A549 (cell line): ENCODE measurements around the gene SRC. TPM values are rescaled to one million over a fixed set of nuclear protein-coding genes. Genes with fewer than 3 reads are reported as not detected.

Experiments
- ATAC-seq, 2 experiments: fragments of 200-7000 bp in 1 of 2; fragments of >200 bp in 1 of 2; cut with Nextera tagmentation in 1 of 2; cut with Tn5 transposase in 1 of 2; 3 replicates each; pipeline versions ENCODE4 v1.8.0 to v1.9.1; 2018 to 2020; ENCODE audit warnings: mild to moderate bottlenecking in 1 of 2, moderate library complexity in 1 of 2
- CTCF ChIA-PET: fragments of 300-600 bp; sonication (Branson Sonifier 250); formaldehyde crosslinking; extraction: SDS; loops from one replicate; lab custom pipeline; 2021; ENCODE audit warnings: antibody characterized with exemption, inconsistent platforms; lab: Yijun Ruan, JAX
- POLR2A ChIA-PET: fragments of 350-600 bp; formaldehyde crosslinking; extraction: SDS; loops from one replicate; lab custom pipeline; 2021; ENCODE audit warnings: antibody characterized with exemption, inconsistent platforms; lab: Yijun Ruan, JAX
- DNase-seq, 2 experiments: peaks; one replicate each; pipeline versions ENCODE4 v3.0.0 to v3.0.0-alpha.2; 2011 to 2016; ENCODE audit warnings: low read depth in 1 of 2, low spot score in 1 of 2
- FAIRE-seq: peaks from 2 replicates; lab custom pipeline; 2011; peaks lifted over from hg19 to GRCh38; lab: Jason Lieb, UNC
- H3K27ac ChIP-seq, 2 experiments: fragments of >200 bp; sonication (Bioruptor Twin); formaldehyde crosslinking; 3 replicates each; pipeline ENCODE4 v1.5.1; 2016 to 2017
- H3K4me1 ChIP-seq: fragments of >200 bp; sonication (Bioruptor Twin); formaldehyde crosslinking; 3 replicates; pipeline ENCODE4 v1.6.1; 2016
- H3K4me2 ChIP-seq: fragments of >200 bp; sonication (Bioruptor Twin); formaldehyde crosslinking; 3 replicates; pipeline ENCODE4 v1.6.1; 2016
- H3K4me3 ChIP-seq: fragments of >200 bp; sonication (Bioruptor Twin); formaldehyde crosslinking; 3 replicates; pipeline ENCODE4 v1.5.1; 2016
- H3K9me3 ChIP-seq: fragments of >200 bp; sonication (Bioruptor Twin); formaldehyde crosslinking; 3 replicates; pipeline ENCODE4 v1.6.1; 2016
- CBX8 ChIP-seq: fragments of 200-600 bp; sonication (generic); IDR thresholded peaks from 2 replicates; pipeline ENCODE4 v1.6.1; 2016
- CEBPB ChIP-seq, 2 experiments: fragments of >200 bp in 1 of 2; sonication (Bioruptor Twin) in 1 of 2; formaldehyde crosslinking in 1 of 2; IDR thresholded peaks; 2 replicates each; pipeline ENCODE4 v1.6.1; 2012 to 2016
- EHF ChIP-seq: fragments of 250-450 bp; sonication (Bioruptor Pico); IDR thresholded peaks from 2 replicates; pipeline ENCODE4 v1.5.0; 2020; ENCODE audit warnings: mild to moderate bottlenecking
- EHMT2 ChIP-seq: fragments of 200-600 bp; sonication (generic); IDR thresholded peaks from 2 replicates; pipeline ENCODE4 v1.6.1; 2016; ENCODE audit warnings: antibody characterized with exemption, low read depth, mild to moderate bottlenecking, moderate library complexity
- HDAC2 ChIP-seq: fragments of 200-600 bp; sonication (generic); IDR thresholded peaks from 2 replicates; pipeline ENCODE4 v1.6.1; 2016
- HOXA7 ChIP-seq: fragments of 250-450 bp; sonication (Bioruptor Pico); IDR thresholded peaks from 2 replicates; pipeline ENCODE4 v1.5.0; 2020; ENCODE audit warnings: mild to moderate bottlenecking, moderate library complexity
- HOXB5 ChIP-seq: fragments of 250-450 bp; sonication (Bioruptor Pico); IDR thresholded peaks from 2 replicates; pipeline ENCODE4 v1.5.0; 2020; ENCODE audit warnings: mild to moderate bottlenecking, moderate library complexity
- MAFK ChIP-seq: fragments of 450-650 bp; IDR thresholded peaks from 2 replicates; pipeline ENCODE4 v1.6.1; 2014; ENCODE audit not compliant: partially characterized antibody
- MYC ChIP-seq: IDR thresholded peaks from 2 replicates; pipeline ENCODE4 v1.6.1; 2012; ENCODE audit warnings: mild to moderate bottlenecking, inconsistent platforms, low read length, improper control_type of control experiment, borderline replicate concordance
- PBX3 ChIP-seq: IDR thresholded peaks from 2 replicates; pipeline ENCODE4 v1.6.1; 2012
- POLR2AphosphoS2 ChIP-seq: conservative IDR thresholded peaks from 2 replicates; pipeline ENCODE4 v1.6.1; 2012; ENCODE audit warnings: low read length, improper control_type of control experiment, inconsistent platforms
- RARB ChIP-seq: fragments of 250-450 bp; sonication (Bioruptor Pico); IDR thresholded peaks from 2 replicates; pipeline ENCODE4 v1.8.0; 2021; ENCODE audit warnings: mild to moderate bottlenecking, moderate library complexity
- RFX5 ChIP-seq: fragments of 450-650 bp; IDR thresholded peaks from 2 replicates; pipeline ENCODE4 v1.7.1; 2014; ENCODE audit warnings: antibody characterized with exemption, mild to moderate bottlenecking, moderate library complexity
- SREBF2 ChIP-seq: fragments of 450-650 bp; IDR thresholded peaks from 2 replicates; pipeline ENCODE4 v1.6.1; 2014; ENCODE audit warnings: mild to moderate bottlenecking, moderate library complexity
- TP53 ChIP-seq: fragments of 250-450 bp; sonication (Bioruptor Pico); IDR thresholded peaks from 2 replicates; pipeline ENCODE4 v1.5.0; 2021; ENCODE audit warnings: mild to moderate bottlenecking, moderate library complexity
- ZC3H11A ChIP-seq: fragments of 450-650 bp; IDR thresholded peaks from 2 replicates; pipeline ENCODE4 v1.6.1; 2014; ENCODE audit warnings: antibody characterized with exemption, mild to moderate bottlenecking
- ZFP36 ChIP-seq: fragments of 450-650 bp; IDR thresholded peaks from 2 replicates; pipeline ENCODE4 v1.6.1; 2014; ENCODE audit warnings: borderline replicate concordance; ENCODE audit not compliant: partially characterized antibody
- WGBS: methylation state at CpG from one replicate; pipeline ENCODE4 v1.1.6; 2017; ENCODE audit errors: missing lambda C conversion rate; 5-methylcytosine and 5-hydroxymethylcytosine counted together
- polyA plus RNA-seq, 4 experiments: library from polyadenylated mRNA; depleted of rRNA in 3 of 4; stranded (reverse); fragments of >200 nt; fragmentation: RNase III in 1 of 4; extraction: RNeasy Plus Mini Kit Qiagen cat#74134 plus additional on column Dnase treatment in 1 of 4; gene quantifications; 2 replicates in 3 of 4; 3 replicates in 1 of 4; pipeline ENCODE4 v1.2.3, GENCODE V29; 2011 to 2017
- TF ChIP-seq, protein P1 (sequence below): fragments of 450-650 bp; IDR thresholded peaks from 2 replicates; pipeline ENCODE4 v1.6.1; 2014; ENCODE audit warnings: antibody characterized with exemption
- TF ChIP-seq, protein P2 (sequence below): fragments of >200 bp; sonication (Bioruptor Twin); formaldehyde crosslinking; IDR thresholded peaks from 3 replicates; pipeline ENCODE4 v1.6.1; 2016
- TF ChIP-seq, protein P3 (sequence below): fragments of 250-450 bp; sonication (Bioruptor Pico); IDR thresholded peaks from 2 replicates; pipeline ENCODE4 v1.5.0; 2020; ENCODE audit warnings: low read depth, mild to moderate bottlenecking, moderate library complexity
- TF ChIP-seq, protein P4 (sequence below): IDR thresholded peaks from 2 replicates; pipeline ENCODE4 v1.6.1; 2012; ENCODE audit warnings: low read depth, borderline replicate concordance

Gene SRC
- polyA plus RNA-seq, 2 of the 4 experiments (the other 2 are of a cell fraction), result 139 to 154 TPM

DNA sequence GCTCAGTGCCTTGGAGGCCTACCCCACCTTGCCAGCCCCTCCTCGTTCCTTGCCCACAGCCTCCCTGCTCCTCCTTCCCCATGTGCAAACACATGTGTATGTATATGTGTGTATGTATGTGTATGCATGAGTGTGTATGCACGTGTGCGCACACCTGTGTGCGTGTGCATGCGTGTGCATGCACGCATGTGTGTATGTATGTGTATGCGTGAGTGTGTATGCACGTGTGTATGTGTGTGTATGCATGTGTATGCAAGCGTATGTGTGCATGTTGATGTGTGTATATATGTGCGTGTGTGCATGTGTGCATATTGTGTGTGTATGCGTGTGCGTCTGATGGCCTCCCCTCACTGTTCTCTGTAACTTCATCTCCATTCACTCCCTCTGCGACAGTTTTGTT lies 74.7 kb downstream of the SRC start:
- ChIA-PET CTCF (no interaction called here), POLR2A (no interaction called here)
- Histone ChIP-seq H3K27ac (no peak overlapping the region), H3K4me1 (no peaks in the 10 kb centered on the region), H3K9me3 (no peaks in the 10 kb centered on the region), H3K4me2 (no peak overlapping the region), H3K4me3 (no peak overlapping the region)
- TF ChIP-seq CEBPB (IDR thresholded peaks at IDR 0.05) (no peak), CBX8 (no peak), EHMT2 (no peak), HOXA7 (CRISPR knock-in tag) (no peak)
- TF ChIP-seq, protein P1, sequence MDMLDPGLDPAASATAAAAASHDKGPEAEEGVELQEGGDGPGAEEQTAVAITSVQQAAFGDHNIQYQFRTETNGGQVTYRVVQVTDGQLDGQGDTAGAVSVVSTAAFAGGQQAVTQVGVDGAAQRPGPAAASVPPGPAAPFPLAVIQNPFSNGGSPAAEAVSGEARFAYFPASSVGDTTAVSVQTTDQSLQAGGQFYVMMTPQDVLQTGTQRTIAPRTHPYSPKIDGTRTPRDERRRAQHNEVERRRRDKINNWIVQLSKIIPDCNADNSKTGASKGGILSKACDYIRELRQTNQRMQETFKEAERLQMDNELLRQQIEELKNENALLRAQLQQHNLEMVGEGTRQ, result no peak
- DNase-seq (no peak), ATAC-seq (no peak), FAIRE-seq (no peak)
- 67% methylated on average over 13 of the region's 13 CpGs for WGBS

GRCh38 chr20:37421060-37421905 lies 75.3 kb downstream of the SRC start:
- no peak for ATAC-seq
- no peak overlapping the region for H3K4me2 ChIP-seq
- TF ChIP-seq, protein P2, sequence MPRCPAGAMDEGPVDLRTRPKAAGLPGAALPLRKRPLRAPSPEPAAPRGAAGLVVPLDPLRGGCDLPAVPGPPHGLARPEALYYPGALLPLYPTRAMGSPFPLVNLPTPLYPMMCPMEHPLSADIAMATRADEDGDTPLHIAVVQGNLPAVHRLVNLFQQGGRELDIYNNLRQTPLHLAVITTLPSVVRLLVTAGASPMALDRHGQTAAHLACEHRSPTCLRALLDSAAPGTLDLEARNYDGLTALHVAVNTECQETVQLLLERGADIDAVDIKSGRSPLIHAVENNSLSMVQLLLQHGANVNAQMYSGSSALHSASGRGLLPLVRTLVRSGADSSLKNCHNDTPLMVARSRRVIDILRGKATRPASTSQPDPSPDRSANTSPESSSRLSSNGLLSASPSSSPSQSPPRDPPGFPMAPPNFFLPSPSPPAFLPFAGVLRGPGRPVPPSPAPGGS, result no peak
- TF ChIP-seq POLR2AphosphoS2, result no peak
- no peak for TF ChIP-seq SREBF2
- TF ChIP-seq EHF (CRISPR knock-in tag), result no peak
- no peak for TF ChIP-seq TP53 (CRISPR knock-in tag)
- TF ChIP-seq PBX3, result no peak
- TF ChIP-seq, protein P3, sequence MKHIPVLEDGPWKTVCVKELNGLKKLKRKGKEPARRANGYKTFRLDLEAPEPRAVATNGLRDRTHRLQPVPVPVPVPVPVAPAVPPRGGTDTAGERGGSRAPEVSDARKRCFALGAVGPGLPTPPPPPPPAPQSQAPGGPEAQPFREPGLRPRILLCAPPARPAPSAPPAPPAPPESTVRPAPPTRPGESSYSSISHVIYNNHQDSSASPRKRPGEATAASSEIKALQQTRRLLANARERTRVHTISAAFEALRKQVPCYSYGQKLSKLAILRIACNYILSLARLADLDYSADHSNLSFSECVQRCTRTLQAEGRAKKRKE, result no peak
- no peak for TF ChIP-seq MYC
- no peak for TF ChIP-seq MAFK
- TF ChIP-seq EHMT2, result no peak
- TF ChIP-seq HDAC2, result no peak
- no peak for TF ChIP-seq RARB (CRISPR knock-in tag)
- TF ChIP-seq ZFP36, result no peak
- TF ChIP-seq, protein P4, sequence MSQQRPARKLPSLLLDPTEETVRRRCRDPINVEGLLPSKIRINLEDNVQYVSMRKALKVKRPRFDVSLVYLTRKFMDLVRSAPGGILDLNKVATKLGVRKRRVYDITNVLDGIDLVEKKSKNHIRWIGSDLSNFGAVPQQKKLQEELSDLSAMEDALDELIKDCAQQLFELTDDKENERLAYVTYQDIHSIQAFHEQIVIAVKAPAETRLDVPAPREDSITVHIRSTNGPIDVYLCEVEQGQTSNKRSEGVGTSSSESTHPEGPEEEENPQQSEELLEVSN, result no peak
- TF ChIP-seq HOXB5, result no peak
- TF ChIP-seq RFX5, result no peak
- no peak for TF ChIP-seq ZC3H11A
- ChIA-PET POLR2A (no interaction called here), CTCF (interaction anchor here (0.9 kb wide), 1 partner anchor 152 kb away, joined by 5 read pairs; no protein-coding TSS in a partner anchor)
- no peak overlapping the region for H3K27ac ChIP-seq
- no peaks in the 10 kb centered on the region for H3K4me1 ChIP-seq
- WGBS, result 58% methylated on average over 25 of the region's 25 CpGs
- FAIRE-seq, result no peak
- H3K9me3 ChIP-seq, result no peaks in the 10 kb centered on the region
- H3K4me3 ChIP-seq, result no peak overlapping the region
- DNase-seq, result no peak
